ENCODE measurements around the gene ZG16.
"Not testable (repeated sequence)": the region's sequence is repeated elsewhere in the genome, so short reads cannot be mapped to it uniquely, and the experiment has no call there.

ZG16 gene

GRCh38 chr16:29747947-29748759 is 29.9 kb upstream of the ZG16 start:
- no peak for DNase-seq

GRCh38 chr16:29748760-29749149 is 29.3 kb upstream of the ZG16 start:
- DNase-seq = not testable (repeated sequence)

- no peak for DNase-seq
Observed at GRCh38 chr16:29753516-29753915, 24.5 kb upstream of the ZG16 start.

GRCh38 chr16:29756654-29757053 is 21.4 kb upstream of the ZG16 start:
- no peak for DNase-seq

GRCh38 chr16:29757086-29757485 is 21.0 kb upstream of the ZG16 start:
- not testable (repeated sequence) for DNase-seq

GRCh38 chr16:29757950-29758466 is 20.0 kb upstream of the ZG16 start:
- DNase-seq = no peak

GRCh38 chr16:29760567-29761279 is 17.3 kb upstream of the ZG16 start:
- no peak for DNase-seq

- DNase-seq = not testable (repeated sequence)
Observed at GRCh38 chr16:29761280-29761651, 16.8 kb upstream of the ZG16 start.

GRCh38 chr16:29761882-29762281 is 16.2 kb upstream of the ZG16 start:
- DNase-seq = peak in 2 of 56 donors; percentile 1 to 4

GRCh38 chr16:29763326-29763725 is 14.7 kb upstream of the ZG16 start:
- DNase-seq = peak in 7 of 56 donors; percentile 3 to 37 (median 9)

GRCh38 chr16:29765167-29766032 is 12.7 kb upstream of the ZG16 start:
- DNase-seq = no peak

- DNase-seq = no peak
Observed at GRCh38 chr16:29766571-29766970, 11.5 kb upstream of the ZG16 start.

- no peak for DNase-seq
Observed at GRCh38 chr16:29767062-29767461, 11.0 kb upstream of the ZG16 start.

GRCh38 chr16:29769507-29769906 is 8.5 kb upstream of the ZG16 start:
- no peak for DNase-seq

- no peak for DNase-seq
Observed at GRCh38 chr16:29770250-29770929, 7.7 kb upstream of the ZG16 start.

GRCh38 chr16:29772330-29772729 is 5.7 kb upstream of the ZG16 start:
- DNase-seq = not testable (repeated sequence)

- DNase-seq = no peak
Observed at GRCh38 chr16:29774730-29775129, 3.3 kb upstream of the ZG16 start.

- no peak for DNase-seq
Observed at GRCh38 chr16:29775742-29776408, 2.2 kb upstream of the ZG16 start.

GRCh38 chr16:29779474-29779873 is 1.4 kb downstream of the ZG16 start:
- no peak for DNase-seq
